ENCODE measurements around the gene POLE2. TPM values are rescaled to one million over a fixed set of nuclear protein-coding genes. Genes with fewer than 3 reads are reported as not detected.
"Not testable (repeated sequence)": the region's sequence is repeated elsewhere in the genome, so short reads cannot be mapped to it uniquely, and the experiment has no call there.

The POLE2 gene
- polyA plus RNA-seq, 12 donors, result 5.2 to 20.4 (median 8.4) TPM; not detected in 1

- no peak for DNase-seq
Observed at GRCh38 chr14:49670475-49670874, 17.5 kb downstream of the POLE2 start.

GRCh38 chr14:49659526-49660455 lies 28.2 kb downstream of the POLE2 start:
- DNase-seq, result no peak

GRCh38 chr14:49657500-49657899 lies 30.5 kb downstream of the POLE2 start:
- not testable (repeated sequence) for DNase-seq

GRCh38 chr14:49654511-49654910 lies 33.5 kb downstream of the POLE2 start:
- DNase-seq, result no peak

GRCh38 chr14:49653508-49653907 lies 34.5 kb downstream of the POLE2 start:
- no peak for DNase-seq

GRCh38 chr14:49642163-49642562 lies 45.9 kb downstream of the POLE2 start:
- DNase-seq, result no peak

GRCh38 chr14:49641697-49642129 lies 46.3 kb downstream of the POLE2 start:
- no peak for DNase-seq

- no peak for DNase-seq
Observed at GRCh38 chr14:49640540-49641417, 47.2 kb downstream of the POLE2 start.

- DNase-seq, result no peak
Observed at GRCh38 chr14:49637534-49638078, 50.4 kb downstream of the POLE2 start.

GRCh38 chr14:49636866-49637265 lies 51.1 kb downstream of the POLE2 start:
- DNase-seq, result no peak

GRCh38 chr14:49634547-49635334 lies 53.3 kb downstream of the POLE2 start, which contains the start of gene DNAAF2:
DNAAF2 (minus strand) TSS chr14:49635244; CDS start chr14:49635149, 95 bp downstream.
- DNase-seq, result peak; percentile 76

- peak; percentile 96 for DNase-seq
Observed at GRCh38 chr14:49633640-49634546, 54.1 kb downstream of the POLE2 start.

GRCh38 chr14:49623941-49624839 lies 63.8 kb downstream of the POLE2 start:
- DNase-seq, result no peak

- no peak for DNase-seq
Observed at GRCh38 chr14:49623387-49623786, 64.6 kb downstream of the POLE2 start.

- DNase-seq, result no peak
Observed at GRCh38 chr14:49622022-49622607, 65.9 kb downstream of the POLE2 start.

- DNase-seq, result no peak
Observed at GRCh38 chr14:49621114-49621881, 66.7 kb downstream of the POLE2 start.

- DNase-seq, result peak; percentile 99
Observed at GRCh38 chr14:49620182-49621113, 67.6 kb downstream of the POLE2 start, which contains the start of the genes MGAT2 and RPL36AL. MGAT2 (plus strand) TSS chr14:49620799; CDS start chr14:49621269, 470 bp downstream. RPL36AL (minus strand) TSS chr14:49620626; CDS start chr14:49619104, 1,522 bp downstream.
